HTERT RPE-1 (cell line): Measurements from ENCODE around the gene CMTM5.

Source experiments
- in situ Hi-C: fragments of 300-500 bp; cut with MboI; formaldehyde crosslinking; loops from 4 replicates; pipeline ENCODE4 v1.14.3; 2020; ENCODE audit warnings: low sequenced_read_pairs

CMTM5 gene, protein sequence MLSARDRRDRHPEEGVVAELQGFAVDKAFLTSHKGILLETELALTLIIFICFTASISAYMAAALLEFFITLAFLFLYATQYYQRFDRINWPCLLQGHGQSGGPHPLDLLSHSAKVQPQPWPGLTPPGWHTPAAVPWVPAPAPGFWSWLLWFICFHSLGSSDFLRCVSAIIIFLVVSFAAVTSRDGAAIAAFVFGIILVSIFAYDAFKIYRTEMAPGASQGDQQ

DNA sequence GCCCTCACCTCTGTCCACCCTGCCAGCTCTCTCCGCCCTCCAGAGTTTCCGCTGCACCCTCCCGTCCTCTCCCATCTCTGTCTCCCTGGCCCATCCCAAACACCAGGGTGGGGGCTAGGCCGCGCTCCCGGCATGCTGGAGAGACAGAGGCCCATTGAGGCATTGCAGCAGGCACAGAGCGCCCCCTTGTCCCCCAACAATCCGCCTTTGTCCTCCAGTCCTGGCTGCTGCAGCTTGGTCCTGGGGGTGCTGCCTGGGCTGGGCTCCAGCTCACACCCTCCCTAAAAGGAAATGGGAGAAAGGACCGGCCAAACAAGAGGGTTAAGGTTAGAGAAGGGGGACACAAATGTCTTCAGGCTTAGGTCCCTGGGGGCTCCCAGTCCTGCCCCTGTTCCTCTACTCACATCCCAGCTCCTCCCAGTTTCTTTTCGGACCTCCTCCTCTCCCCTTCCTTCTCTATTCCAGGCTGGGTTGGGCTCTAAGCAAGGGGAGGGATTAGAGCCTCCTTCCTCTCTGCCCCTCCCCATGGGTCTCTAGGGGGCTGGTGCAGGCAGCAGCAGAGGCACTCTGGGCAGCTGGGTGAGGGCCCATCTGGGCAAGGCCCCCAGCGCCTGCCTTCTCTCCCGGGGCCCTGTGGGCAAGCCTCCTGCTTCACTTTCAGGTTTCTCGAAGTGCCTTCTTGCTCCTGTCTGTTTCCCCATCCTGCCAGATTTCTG, at the start of gene CMTM5:
Gene CMTM5, plus strand, starts transcription at position 565 of the 716 bp plus-strand sequence. CDS start 206 bp downstream, outside the sequence.
- in situ Hi-C loops = no loop called here

- in situ Hi-C loops = no loop called here
Measured at GRCh38 chr14:23327947-23328744, 48.7 kb upstream of the CMTM5 start.

DNA sequence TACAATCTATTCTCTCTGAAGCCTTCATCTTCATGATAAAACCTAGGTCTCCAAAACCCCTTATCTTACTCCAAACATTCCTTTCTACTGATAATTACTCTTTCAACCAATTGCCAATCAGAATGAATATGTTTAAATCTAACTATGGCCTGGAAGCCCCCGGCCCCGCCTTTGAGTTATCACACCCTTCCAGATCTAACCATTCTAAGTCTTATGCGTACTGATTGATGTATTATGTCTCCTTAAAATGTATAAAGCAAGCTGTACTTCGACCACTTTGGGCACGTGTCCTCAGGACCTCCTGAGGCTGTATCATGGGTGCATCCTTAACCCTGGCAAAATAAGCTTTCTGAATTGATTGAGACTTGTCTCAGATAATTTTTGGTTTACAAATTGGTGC, 41.2 kb upstream of the CMTM5 start:
- in situ Hi-C loops = no loop called here

DNA sequence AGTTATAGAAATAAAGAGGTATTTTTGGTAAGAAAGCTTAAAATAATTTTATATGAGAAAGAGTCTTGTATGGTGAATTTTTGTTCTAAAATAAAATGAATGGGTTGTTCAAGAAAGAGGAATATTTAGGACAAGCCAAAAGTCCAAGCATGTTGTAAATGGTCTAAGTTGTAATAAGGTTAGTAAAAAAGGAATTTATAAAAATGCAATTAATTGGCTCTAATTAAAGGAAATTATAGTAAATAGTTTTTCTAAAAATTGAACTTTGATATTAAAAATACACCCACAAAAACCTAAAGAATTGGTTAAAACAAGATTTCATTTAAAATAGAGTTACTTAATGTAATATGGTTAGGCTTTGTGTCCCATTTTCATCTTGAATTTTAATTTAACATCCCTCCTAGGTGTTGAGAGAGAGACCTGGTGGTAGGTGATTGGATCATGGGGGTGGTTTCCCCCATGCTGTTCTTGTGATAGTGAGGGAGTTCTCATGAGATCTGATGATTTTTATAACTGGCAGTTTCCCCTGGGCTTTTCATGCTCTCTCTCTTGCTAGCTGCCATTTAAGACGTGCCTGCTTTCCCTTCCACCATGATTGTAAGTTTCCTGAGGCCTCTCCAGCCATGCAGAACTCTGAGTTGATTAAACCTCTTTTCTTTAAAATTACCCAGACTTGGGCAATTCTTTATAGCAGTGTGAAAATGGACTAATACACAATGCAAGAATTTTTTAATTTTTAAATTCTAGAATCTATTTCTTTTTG, 37.2 kb upstream of the CMTM5 start:
- in situ Hi-C loops = no loop called here

DNA sequence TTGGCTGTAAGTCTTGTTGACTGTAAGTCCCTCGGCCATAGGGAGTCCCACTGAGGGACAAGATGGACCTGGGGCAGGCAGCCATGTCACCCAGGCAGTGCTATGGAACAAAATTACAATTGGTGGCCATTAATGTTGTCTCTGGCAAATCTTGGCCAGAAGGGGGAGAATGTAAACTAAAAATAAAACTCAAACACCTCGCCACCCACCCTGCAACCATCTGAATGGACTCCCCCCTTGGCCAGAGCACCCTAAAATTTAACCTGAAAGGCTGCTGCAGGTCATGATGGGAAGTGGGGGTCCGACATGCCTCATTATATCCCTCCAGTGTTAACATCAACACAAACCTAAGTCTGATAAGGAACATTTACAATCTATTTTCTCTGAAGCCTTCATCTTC, 32.4 kb upstream of the CMTM5 start:
- in situ Hi-C loops = no loop called here

DNA sequence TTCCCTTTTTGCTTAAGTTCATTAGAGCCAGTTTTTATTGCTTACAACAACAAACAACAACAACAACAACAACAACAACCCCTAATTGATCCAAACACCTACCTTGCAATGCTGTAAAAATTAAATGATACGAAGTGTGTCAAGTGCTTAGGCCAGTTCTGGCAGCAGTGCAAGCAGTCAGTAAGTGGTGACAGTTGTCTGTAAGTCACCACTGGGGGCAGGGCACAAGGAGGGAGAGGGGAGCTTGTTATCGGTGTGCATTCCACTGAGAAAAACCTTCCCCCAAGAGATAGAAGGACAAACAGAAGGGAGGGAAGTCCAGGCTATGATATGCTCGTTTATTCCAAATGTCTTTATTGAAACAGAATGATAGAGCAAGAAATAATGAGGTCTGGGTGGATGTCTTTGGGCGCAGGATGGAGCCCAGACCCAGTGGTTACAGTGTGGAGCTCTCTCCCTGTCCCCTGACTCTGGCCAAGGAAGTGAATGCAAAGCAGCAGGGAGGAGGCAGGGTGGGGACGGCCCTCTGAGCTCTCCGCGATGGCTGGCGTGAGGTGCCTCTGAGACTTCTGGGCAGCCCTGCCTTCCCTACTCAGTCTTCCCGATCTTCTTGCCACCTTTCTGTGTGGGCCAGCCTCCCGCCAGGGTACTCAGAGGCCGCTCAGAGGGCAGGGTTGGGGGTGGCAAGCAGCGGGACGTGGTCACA, 30.7 kb upstream of the CMTM5 start:
- in situ Hi-C loops = no loop called here

- in situ Hi-C loops = no loop called here
Measured at GRCh38 chr14:23346693-23347405, 30.0 kb upstream of the CMTM5 start.

- in situ Hi-C loops = no loop called here
Measured at GRCh38 chr14:23347406-23348296, 29.2 kb upstream of the CMTM5 start.

DNA sequence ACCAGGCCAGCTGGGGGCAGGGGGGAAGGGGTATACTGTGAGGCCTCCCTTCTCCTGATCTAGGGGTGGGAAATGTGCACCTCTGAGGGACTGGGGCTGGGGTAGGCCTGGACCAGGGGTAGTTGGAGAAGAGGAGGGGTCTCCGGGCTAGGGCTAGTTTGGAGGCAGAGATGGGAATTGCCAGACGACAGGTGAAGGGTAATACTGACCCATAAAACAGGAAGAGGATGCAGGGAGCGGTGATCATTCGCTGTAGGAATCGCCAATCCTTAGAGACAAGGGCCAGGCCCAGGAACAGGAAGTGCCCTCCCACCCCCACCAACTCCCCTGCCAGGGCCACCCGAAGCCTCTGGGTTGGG, 28.6 kb upstream of the CMTM5 start:
- in situ Hi-C loops = no loop called here

DNA sequence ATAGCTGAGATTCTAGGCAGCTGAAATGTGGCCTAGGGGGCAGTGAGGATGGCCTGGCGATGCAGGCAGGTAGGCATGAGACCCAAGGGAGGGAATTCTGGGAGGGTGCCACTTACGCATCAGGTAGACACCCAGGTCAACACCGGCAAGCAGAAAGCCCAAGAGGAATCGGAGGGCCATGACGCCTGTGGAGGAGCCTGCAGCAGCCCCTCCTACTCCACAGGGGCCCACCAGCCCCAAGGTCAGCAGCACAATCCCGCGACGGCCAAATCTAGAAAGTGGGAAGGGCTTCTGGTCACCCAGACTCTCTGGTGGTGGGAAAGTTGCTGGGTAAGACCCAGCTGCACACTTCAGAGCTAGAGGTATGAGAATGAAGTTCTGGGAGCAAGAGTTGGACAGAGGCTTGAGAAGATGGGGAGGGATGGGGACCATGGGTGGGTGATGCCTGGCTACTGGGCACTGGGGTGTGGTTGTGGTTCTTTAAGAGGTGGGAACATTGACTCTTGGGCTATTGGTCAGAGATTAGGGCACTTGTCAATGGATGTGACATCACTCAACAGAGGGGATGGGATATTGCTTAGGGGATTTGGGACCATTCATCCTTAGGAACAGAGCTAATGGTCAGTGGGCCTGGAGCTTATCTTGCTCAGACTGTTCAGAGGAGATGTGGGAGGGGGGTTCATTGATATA, 27.5 kb upstream of the CMTM5 start:
- in situ Hi-C loops = no loop called here

DNA sequence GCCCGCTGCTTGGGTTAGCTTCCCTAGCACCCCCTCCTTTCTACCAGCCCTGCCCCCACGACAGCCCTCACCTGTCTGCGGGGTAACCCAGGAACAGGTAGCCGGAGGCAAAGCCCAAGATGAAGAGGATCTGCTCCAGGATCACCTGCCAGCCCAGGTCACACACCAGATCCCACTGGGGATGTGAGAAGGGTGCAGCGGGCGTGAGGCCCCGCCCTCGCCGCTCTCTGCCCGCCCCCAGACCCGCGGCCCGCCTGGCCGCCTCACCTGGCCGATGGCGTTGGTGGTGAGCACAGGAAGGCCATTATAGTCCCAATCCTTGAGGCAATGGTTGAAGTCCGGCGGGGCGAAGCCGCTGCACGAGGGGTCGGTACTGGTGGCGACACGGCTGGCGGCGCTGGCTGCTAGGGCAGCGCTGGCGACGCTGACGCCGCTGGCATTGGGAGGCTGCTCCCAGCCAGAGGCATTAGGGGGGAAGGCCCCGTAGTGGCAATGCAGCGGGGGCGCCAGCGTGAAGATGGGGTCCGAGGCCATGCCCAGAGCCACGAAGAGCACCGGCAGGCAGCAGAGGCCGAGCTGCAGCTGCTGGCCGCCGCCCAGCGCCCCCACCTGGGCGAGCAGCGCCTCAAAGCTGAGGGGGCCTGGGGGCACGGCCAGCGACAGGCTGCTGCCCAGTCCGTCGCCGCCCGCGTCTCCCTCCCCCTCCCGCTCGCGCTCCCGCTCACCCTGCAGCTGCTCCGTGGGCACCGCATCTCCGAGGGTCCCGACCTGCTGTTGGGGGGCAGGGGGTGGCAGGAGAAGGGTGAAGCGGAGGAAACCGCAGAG, 25.0 kb upstream of the CMTM5 start:
- in situ Hi-C loops = no loop called here

DNA sequence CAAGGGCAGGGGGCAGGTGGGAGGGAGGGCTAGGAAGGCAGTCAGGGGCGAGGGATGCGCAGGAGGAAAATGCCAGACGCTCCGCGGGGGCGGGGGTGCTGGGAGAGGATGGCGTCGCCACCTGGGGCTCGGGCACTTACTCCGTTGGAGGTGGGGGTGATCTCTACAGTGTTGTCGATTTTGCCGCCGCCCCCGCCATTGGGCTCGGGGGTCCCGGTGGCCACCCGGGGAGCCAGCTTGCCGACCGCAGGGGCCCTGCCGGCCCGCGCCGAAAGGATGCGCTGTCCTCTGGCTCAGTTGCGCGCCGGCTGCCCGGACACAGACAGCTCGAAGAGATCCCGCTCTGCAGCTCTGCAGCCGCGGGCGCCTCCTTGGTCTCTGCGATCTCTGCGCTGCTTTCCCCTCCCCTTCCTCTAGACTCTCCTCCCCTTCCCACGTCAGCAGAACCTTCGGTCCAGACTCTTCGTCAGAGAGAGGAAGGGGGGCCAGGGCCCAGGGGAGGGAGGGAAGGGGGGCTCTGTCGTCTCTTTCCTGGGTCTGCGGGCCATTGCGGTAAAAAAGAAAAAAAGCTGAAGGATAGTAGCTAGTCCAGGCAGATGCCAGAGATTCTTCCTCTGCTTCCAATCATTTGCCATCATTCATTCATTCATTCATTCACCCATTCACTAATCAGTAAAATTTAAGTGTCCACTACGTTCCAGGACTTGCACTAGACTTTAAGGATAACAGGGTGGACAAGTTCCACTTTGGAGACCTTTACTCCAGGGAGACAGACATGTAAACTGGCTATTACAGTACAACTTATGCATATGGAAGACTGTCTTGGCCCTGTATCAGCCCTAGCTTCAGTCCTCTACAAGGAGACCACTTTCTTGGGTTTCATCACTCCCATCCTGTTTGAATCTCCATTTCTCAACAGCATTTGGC, 24.1 kb upstream of the CMTM5 start, which contains the start of gene SLC22A17:
Gene SLC22A17, minus strand, starts transcription at position 382 of the 927 bp plus-strand sequence.
- in situ Hi-C loops = no loop called here

DNA sequence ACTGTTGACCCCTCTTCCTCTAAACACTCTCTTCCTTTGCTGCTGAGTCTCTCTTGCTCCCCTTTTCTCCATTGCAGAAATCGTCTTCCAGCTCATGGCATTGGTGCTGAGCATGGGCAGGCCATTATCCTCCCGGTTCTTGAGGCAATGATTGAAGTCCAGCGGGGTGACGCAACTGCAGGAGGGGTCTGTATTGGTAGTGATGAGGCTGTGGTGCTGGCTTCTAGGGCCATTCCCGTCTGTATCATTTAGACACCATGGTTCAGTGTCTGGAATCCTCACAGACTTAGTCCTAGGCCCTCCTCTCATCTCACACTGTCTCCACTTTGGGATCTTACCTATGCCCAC, 23.4 kb upstream of the CMTM5 start:
- in situ Hi-C loops = no loop called here

GRCh38 chr14:23354990-23355389, 21.9 kb upstream of the CMTM5 start:
- in situ Hi-C loops = no loop called here

DNA sequence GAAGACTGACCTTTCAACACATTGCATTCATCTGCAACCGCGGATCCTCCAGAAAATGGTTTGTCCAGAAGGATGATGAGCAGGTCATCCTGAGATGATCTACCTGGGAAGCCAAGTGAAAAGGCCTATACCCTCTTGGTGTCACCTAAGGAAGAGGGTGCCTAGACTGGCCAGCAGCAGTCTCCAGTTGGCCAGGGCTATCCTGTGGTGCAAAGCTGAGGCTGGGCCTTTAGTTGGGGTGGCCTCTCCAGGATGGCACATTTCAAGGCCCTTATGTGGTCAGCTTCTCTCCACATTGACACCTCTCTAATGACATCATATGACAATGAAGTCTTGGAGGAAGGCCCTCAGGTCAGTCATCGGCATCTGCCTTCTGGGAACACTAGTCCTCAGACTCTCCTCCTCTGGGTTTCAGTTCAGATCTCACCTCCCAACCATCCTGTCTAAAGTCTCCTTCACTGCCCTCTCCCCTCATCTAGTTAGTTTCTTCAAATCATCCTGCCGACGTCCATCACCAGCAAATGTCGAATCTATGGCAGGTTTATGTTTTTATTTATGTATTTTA, 20.9 kb upstream of the CMTM5 start:
- in situ Hi-C loops = no loop called here

- in situ Hi-C loops = no loop called here
Measured at GRCh38 chr14:23356662-23357061, 20.2 kb upstream of the CMTM5 start.
